RWPE2 (cell line): ENCODE data around the gene SMCR8.

Experiments
- ATAC-seq: fragments of 200-7000 bp; cut with Tn5 transposase; 3 replicates; pipeline ENCODE4 v1.9.1; 2021; ENCODE audit warnings: low read depth
- DNase-seq: peaks from one replicate; pipeline ENCODE4 v3.0.0-alpha.2; 2020; ENCODE audit warnings: low spot score
- H3K27ac ChIP-seq: fragments of 450-650 bp; 2 replicates; pipeline ENCODE4 v1.5.1; 2017; ENCODE audit warnings: mild to moderate bottlenecking; ENCODE audit not compliant: poor library complexity, severe bottlenecking
- H3K27me3 ChIP-seq: fragments of 250-450 bp; sonication (Bioruptor Pico); 2 replicates; pipeline ENCODE4 v1.5.1; 2021; ENCODE audit warnings: mild to moderate bottlenecking, moderate library complexity; ENCODE audit not compliant: insufficient read depth, poor library complexity, severe bottlenecking
- H3K36me3 ChIP-seq: fragments of 250-450 bp; sonication (Bioruptor Pico); 2 replicates; pipeline ENCODE4 v1.5.1; 2020; ENCODE audit warnings: low read depth, mild to moderate bottlenecking, moderate library complexity
- H3K4me1 ChIP-seq: fragments of 250-450 bp; sonication (Bioruptor Pico); 2 replicates; pipeline ENCODE4 v1.5.1; 2021; ENCODE audit warnings: mild to moderate bottlenecking, moderate library complexity; ENCODE audit not compliant: insufficient read depth, poor library complexity, severe bottlenecking
- H3K4me3 ChIP-seq: fragments of 250-450 bp; sonication (Bioruptor Pico); 2 replicates; pipeline ENCODE4 v1.5.1; 2021; ENCODE audit warnings: mild to moderate bottlenecking, moderate library complexity; ENCODE audit not compliant: severe bottlenecking
- H3K9me3 ChIP-seq: fragments of 250-450 bp; sonication (Bioruptor Pico); 2 replicates; pipeline ENCODE4 v1.5.1; 2021; ENCODE audit warnings: mild to moderate bottlenecking, moderate library complexity; ENCODE audit not compliant: severe bottlenecking
- TF ChIP-seq, protein P1 (sequence below): fragments of 450-650 bp; IDR thresholded peaks from one replicate; pipeline ENCODE4 v1.5.1; 2017; ENCODE audit warnings: mild to moderate bottlenecking, moderate library complexity; ENCODE audit not compliant: poor library complexity, severe bottlenecking

SMCR8 gene

DNA sequence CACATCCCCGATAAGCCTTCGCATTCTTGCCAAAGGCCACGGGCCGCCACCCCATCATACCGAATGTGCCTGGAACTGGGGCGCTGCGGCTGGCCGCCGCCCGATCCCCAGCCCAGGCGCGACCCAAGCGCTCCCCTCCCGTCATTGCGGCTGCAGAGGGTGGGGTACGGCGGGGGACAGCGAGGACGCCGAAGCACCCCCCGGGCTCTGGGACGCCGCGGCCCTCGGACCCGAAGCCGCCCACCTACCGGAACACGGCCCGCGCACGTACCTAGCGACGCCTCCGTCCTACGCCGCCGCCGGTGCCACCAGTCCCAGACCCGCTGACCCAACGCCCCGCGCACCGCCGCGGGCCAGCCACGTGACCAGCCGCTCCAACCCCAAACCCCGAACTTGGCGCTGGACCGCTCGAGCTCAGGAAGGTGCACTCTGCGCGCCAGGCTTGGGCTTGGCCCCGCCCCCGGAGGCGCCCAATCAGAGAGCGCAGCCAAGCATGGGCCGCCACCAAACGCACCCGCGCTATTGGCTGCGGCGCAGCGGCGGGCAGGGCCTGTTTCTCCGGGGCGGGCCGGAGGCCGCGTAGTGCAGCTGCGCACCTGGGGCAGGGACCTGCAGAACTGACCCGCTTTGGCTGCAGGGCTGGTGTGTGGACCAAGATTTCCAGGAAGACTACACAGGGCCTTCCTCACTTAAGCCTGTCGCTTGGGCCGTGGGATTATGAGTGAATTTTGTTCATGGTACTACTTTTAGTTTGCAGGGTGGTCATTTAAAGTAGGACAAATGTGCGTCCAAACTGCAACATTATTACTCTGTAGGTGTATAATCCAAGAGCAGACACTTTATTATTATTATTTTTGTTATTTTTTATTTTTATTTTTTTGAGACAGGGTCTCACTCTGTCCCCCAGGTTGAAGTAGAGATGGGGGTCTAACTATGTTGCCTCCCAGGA is 48.3 kb downstream of the SMCR8 start, which contains the start of gene SHMT1:
Gene SHMT1, minus strand, starts transcription at position 450 of the 949 bp plus-strand sequence. CDS start 7,569 bp downstream, outside the sequence.
- peak within 1 kb of the TSS; percentile 43 for H3K27ac ChIP-seq
- peak; percentile 92 for DNase-seq

DNA sequence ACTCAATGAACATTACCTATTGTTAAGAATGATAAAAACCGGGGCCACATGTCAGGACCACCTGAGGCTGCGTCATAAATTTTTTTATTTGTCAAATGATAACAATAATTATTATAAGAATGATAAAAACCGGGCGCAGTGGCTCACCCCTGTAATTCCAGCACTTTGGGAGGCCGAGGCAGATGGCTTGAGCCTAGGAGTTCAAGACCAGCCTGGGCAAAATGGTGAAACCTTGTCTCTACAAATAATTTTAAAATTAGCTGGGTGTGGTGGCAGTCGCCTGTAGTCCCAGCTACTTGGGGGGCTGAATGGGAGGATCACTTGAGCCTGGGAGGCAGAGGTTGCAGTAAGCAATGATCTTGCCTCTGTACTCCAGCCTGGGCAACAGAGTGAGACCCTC is 49.1 kb downstream of the SMCR8 start:
- ATAC-seq, result no peak
- DNase-seq, result no peak
- no peak overlapping the region for H3K27ac ChIP-seq
- no peak overlapping the region for H3K4me3 ChIP-seq
- no peaks in the 10 kb centered on the region for H3K27me3 ChIP-seq
- peaks cover 6% of the 10 kb centered on the region; the same call in 1 of the 2 replicates for H3K36me3 ChIP-seq
- H3K4me1 ChIP-seq, result no peaks in the 10 kb centered on the region
- H3K9me3 ChIP-seq, result no peaks in the 10 kb centered on the region
- TF ChIP-seq, protein P1, sequence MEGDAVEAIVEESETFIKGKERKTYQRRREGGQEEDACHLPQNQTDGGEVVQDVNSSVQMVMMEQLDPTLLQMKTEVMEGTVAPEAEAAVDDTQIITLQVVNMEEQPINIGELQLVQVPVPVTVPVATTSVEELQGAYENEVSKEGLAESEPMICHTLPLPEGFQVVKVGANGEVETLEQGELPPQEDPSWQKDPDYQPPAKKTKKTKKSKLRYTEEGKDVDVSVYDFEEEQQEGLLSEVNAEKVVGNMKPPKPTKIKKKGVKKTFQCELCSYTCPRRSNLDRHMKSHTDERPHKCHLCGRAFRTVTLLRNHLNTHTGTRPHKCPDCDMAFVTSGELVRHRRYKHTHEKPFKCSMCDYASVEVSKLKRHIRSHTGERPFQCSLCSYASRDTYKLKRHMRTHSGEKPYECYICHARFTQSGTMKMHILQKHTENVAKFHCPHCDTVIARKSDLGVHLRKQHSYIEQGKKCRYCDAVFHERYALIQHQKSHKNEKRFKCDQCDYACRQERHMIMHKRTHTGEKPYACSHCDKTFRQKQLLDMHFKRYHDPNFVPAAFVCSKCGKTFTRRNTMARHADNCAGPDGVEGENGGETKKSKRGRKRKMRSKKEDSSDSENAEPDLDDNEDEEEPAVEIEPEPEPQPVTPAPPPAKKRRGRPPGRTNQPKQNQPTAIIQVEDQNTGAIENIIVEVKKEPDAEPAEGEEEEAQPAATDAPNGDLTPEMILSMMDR, result no peak

More for the DNA sequence above, 48.3 kb downstream of the SMCR8 start, which contains the start of gene SHMT1:
- no peaks in the 10 kb centered on the region for H3K9me3 ChIP-seq
- peak within 1 kb of the TSS; percentile 66 for H3K4me3 ChIP-seq
- peak; percentile 99 for ATAC-seq
- no peaks in the 10 kb centered on the region for H3K27me3 ChIP-seq
- TF ChIP-seq, protein P1, result no peak
- peaks cover 12% of the 10 kb centered on the region for H3K36me3 ChIP-seq
- no peaks in the 10 kb centered on the region for H3K4me1 ChIP-seq

DNA sequence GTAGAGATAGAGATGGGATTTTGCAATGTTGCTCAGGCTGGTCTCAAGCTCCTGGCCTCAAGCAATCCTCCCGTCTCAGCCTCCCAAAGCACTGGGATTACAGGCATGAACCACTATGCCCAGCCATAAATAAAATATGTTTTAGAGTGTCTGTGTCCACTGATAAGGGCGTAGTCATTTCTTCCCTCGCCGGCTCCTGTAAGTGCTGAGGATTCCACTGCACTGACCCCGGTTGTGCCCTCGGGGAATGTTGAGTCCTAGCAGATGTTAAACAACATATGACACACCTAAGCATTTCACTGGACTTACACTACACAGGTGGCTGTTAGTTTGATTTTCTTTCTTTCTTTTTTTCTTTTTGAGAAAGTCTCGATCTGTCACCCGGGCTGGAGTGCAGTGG is 53.9 kb downstream of the SMCR8 start:
- Histone ChIP-seq H3K27me3 (no peaks in the 10 kb centered on the region), H3K4me3 (no peak overlapping the region), H3K27ac (no peak overlapping the region), H3K4me1 (no peaks in the 10 kb centered on the region), H3K36me3 (no peaks in the 10 kb centered on the region), H3K9me3 (no peaks in the 10 kb centered on the region)
- TF ChIP-seq, protein P1, result no peak
- DNase-seq (peak; percentile 73), ATAC-seq (peak; percentile 93)

DNA sequence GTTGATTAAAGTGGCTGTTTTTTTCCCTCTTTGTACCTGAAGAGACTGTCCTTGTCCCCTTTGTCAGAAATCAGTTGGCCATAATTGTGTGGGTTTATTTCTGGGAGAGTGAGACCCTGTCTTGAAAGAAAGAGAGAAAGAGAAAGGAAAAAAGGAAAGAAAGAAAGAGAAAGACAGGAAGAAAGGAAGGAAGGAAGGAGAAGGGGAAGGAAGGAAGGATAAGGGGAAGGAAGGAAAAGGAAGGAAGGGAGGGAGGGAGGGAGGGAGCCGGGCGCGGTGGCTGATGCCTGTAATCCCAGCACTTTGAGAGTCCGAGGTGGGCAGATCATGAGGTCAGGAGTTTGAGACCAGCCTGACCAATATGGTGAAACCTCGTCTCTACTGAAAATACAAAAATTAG is 55.7 kb downstream of the SMCR8 start:
- ATAC-seq, result no peak
- no peak overlapping the region for H3K4me3 ChIP-seq
- no peaks in the 10 kb centered on the region for H3K36me3 ChIP-seq

More for the DNA sequence above, 55.7 kb downstream of the SMCR8 start:
- Histone ChIP-seq H3K27me3 (no peaks in the 10 kb centered on the region), H3K9me3 (no peaks in the 10 kb centered on the region), H3K4me1 (no peaks in the 10 kb centered on the region), H3K27ac (no peak overlapping the region)
- no peak for DNase-seq
- TF ChIP-seq, protein P1, result no peak
